Testis (tissue), 2 donors: ENCODE results near the gene WDR82.

Experiments
- POLR2A ChIP-seq: fragments of 450-650 bp; IDR thresholded peaks from one replicate; pipeline ENCODE4 v1.6.1; 2017; ENCODE audit warnings: antibody characterized with exemption, mild to moderate bottlenecking, moderate library complexity
- TF ChIP-seq, protein P1 (sequence below), 3 experiments: fragments of 450-650 bp in 2 of 3; fragments of 200-600 bp in 1 of 3; sonication (generic) in 1 of 3; IDR thresholded peaks; one replicate each; pipeline ENCODE4 v1.5.1; 2016 to 2019; ENCODE audit warnings: antibody characterized with exemption in 3 of 3, mild to moderate bottlenecking in 2 of 3, moderate library complexity in 1 of 3

DNA sequence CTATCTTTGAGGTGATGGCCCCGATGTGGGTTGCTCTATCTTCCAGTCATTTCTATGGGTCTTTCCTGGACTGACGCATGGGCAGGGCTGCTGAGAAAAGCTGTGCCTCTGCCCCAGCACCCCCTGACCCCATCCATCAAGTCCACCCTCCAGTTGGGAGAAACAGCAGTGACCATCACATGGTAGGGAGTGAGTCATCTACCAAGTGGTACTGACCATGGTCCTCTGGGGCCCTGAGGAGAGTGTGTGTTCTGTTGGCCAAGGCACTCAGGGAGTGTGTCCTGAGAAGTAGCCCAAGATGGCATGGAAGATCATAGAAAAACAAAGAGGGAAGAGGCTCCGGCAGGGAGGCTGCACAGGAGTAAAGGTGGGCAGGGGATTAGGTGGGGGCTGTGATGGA, 36.0 kb upstream of the WDR82 start:
- TF ChIP-seq, protein P1, sequence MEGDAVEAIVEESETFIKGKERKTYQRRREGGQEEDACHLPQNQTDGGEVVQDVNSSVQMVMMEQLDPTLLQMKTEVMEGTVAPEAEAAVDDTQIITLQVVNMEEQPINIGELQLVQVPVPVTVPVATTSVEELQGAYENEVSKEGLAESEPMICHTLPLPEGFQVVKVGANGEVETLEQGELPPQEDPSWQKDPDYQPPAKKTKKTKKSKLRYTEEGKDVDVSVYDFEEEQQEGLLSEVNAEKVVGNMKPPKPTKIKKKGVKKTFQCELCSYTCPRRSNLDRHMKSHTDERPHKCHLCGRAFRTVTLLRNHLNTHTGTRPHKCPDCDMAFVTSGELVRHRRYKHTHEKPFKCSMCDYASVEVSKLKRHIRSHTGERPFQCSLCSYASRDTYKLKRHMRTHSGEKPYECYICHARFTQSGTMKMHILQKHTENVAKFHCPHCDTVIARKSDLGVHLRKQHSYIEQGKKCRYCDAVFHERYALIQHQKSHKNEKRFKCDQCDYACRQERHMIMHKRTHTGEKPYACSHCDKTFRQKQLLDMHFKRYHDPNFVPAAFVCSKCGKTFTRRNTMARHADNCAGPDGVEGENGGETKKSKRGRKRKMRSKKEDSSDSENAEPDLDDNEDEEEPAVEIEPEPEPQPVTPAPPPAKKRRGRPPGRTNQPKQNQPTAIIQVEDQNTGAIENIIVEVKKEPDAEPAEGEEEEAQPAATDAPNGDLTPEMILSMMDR (IDR thresholded peaks at IDR 0.05): no peak
- TF ChIP-seq POLR2A: no peak
